ENCODE measurements around the gene NOXO1. TPM values are rescaled to one million over a fixed set of nuclear protein-coding genes. Genes with fewer than 3 reads are reported as not detected.

Gene NOXO1
- total RNA-seq, 1 experiment from 2014 or later: 1.7 TPM

DNA sequence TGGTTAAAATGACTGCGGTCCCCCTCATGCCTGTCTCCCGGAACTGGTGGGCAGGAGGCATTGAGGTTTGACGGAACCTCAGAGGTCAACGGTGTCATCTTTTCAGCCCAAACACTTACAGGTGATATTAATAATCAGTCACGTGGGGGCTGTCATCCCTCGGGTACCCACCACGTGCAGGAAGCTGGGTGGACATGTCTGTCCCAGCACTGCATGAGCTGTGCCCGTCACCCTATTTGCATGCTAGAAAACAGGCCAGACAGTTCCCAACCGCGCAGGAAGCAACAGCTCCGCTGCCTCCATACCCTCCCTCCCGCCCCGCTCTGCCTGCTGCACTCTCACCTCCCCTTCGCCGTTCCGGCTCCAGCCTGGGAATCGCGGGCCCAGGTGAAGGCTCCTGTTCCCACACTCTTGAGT is 9.9 kb upstream of the NOXO1 start:
- H2BK20ac ChIP-seq (ENCODE audit: low read depth, low read length, poor library complexity, severe bottlenecking): no peak overlapping the region
- no peak overlapping the region for H2BK5ac ChIP-seq (ENCODE audit: insufficient read length, low read length)
- H3K14ac ChIP-seq (ENCODE audit: insufficient read depth, low read length): no peak overlapping the region
- no peaks in the 10 kb centered on the region for H3K9me3 ChIP-seq (ENCODE audit: control insufficient read depth, low read depth, low read length)
- Mint-ChIP-seq H3K4me3 (peak overlapping the region; percentile 66 to 84), H3K36me3 (ENCODE audit: insufficient read depth in 1 of 3, low read depth in 3 of 3) (peaks cover 0 to 10% (median 9%) of the 10 kb centered on the region in 3 experiments; a peak in 6 of 7 replicates), H3K4me1 (peaks cover 16 to 20% of the 10 kb centered on the region in 2 experiments), H3K9me3 (no peaks in the 10 kb centered on the region; a peak in 1 of 5 replicates), H3K27me3 (ENCODE audit: low read depth) (peaks cover 42% of the 10 kb centered on the region), H3K27ac (no peak overlapping the region)
- H3K79me1 ChIP-seq (ENCODE audit: insufficient read depth, low read depth, low read length, poor library complexity, severe bottlenecking): no peaks in the 10 kb centered on the region
- H3K18ac ChIP-seq (ENCODE audit: insufficient read length, low read depth, low read length): no peak overlapping the region
- H3K79me2 ChIP-seq (ENCODE audit: insufficient read depth, low read length): no peaks in the 10 kb centered on the region
- H3T11ph ChIP-seq (ENCODE audit: low read length): no peak overlapping the region
- peaks cover 15% of the 10 kb centered on the region; the same call in 1 of the 2 replicates for H3K27me3 ChIP-seq (ENCODE audit: insufficient read depth, low read length)
- WGBS (ENCODE audit: extremely low coverage, insufficient read length, low lambda C conversion rate): no CpG with 5 or more reads among the region's 18 CpGs
- H3K4ac ChIP-seq (ENCODE audit: low read depth, low read length): no peak overlapping the region
- no peak overlapping the region for H3K9ac ChIP-seq (ENCODE audit: extremely low read depth, insufficient read length, low read length)
- no peak overlapping the region for H4K91ac ChIP-seq (ENCODE audit: insufficient read length, low read depth, low read length)
- no peak overlapping the region for H3K23ac ChIP-seq (ENCODE audit: insufficient read length, low read depth, low read length)
- H2BK12ac ChIP-seq (ENCODE audit: insufficient read length, low read depth, low read length): no peak overlapping the region
- H2BK15ac ChIP-seq (ENCODE audit: low read depth, low read length): no peak overlapping the region
- H3K4me1 ChIP-seq (ENCODE audit: insufficient read depth, low read length): no peaks in the 10 kb centered on the region; the same call in 1 of the 2 replicates
- no peak overlapping the region for H3K56ac ChIP-seq (ENCODE audit: insufficient read length, low read depth, low read length)
- peaks cover 18% of the 10 kb centered on the region for H3K23me2 ChIP-seq (ENCODE audit: insufficient read length, low read depth, low read length, poor library complexity, severe bottlenecking)
- no peak overlapping the region for H2AFZ ChIP-seq (ENCODE audit: low read length)
- H3K27ac ChIP-seq (ENCODE audit: insufficient read length, low read depth, low read length): no peak overlapping the region
- no peaks in the 10 kb centered on the region for H4K20me1 ChIP-seq (ENCODE audit: control insufficient read depth, insufficient read depth, insufficient read length)
- H4K5ac ChIP-seq (ENCODE audit: insufficient read length, low read depth, low read length): no peak overlapping the region
- H3K4me2 ChIP-seq (ENCODE audit: insufficient read depth, insufficient read length, low read length): peak overlapping the region; percentile 53
- no peak overlapping the region for H2AK5ac ChIP-seq (ENCODE audit: insufficient read length, low read length)
- DNase-seq: no peak
- H4K8ac ChIP-seq (replicated peaks; ENCODE audit: insufficient read length, low read depth, low read length): no peak overlapping the region
- TF ChIP-seq, protein P1, sequence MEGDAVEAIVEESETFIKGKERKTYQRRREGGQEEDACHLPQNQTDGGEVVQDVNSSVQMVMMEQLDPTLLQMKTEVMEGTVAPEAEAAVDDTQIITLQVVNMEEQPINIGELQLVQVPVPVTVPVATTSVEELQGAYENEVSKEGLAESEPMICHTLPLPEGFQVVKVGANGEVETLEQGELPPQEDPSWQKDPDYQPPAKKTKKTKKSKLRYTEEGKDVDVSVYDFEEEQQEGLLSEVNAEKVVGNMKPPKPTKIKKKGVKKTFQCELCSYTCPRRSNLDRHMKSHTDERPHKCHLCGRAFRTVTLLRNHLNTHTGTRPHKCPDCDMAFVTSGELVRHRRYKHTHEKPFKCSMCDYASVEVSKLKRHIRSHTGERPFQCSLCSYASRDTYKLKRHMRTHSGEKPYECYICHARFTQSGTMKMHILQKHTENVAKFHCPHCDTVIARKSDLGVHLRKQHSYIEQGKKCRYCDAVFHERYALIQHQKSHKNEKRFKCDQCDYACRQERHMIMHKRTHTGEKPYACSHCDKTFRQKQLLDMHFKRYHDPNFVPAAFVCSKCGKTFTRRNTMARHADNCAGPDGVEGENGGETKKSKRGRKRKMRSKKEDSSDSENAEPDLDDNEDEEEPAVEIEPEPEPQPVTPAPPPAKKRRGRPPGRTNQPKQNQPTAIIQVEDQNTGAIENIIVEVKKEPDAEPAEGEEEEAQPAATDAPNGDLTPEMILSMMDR (conservative IDR thresholded peaks at IDR 0.05): no peak
- no peak overlapping the region for H2BK120ac ChIP-seq (ENCODE audit: low read depth, low read length, poor library complexity, severe bottlenecking)

All from H9 (cell line).